ENCODE data around the gene ISYNA1.

ISYNA1 gene

DNA sequence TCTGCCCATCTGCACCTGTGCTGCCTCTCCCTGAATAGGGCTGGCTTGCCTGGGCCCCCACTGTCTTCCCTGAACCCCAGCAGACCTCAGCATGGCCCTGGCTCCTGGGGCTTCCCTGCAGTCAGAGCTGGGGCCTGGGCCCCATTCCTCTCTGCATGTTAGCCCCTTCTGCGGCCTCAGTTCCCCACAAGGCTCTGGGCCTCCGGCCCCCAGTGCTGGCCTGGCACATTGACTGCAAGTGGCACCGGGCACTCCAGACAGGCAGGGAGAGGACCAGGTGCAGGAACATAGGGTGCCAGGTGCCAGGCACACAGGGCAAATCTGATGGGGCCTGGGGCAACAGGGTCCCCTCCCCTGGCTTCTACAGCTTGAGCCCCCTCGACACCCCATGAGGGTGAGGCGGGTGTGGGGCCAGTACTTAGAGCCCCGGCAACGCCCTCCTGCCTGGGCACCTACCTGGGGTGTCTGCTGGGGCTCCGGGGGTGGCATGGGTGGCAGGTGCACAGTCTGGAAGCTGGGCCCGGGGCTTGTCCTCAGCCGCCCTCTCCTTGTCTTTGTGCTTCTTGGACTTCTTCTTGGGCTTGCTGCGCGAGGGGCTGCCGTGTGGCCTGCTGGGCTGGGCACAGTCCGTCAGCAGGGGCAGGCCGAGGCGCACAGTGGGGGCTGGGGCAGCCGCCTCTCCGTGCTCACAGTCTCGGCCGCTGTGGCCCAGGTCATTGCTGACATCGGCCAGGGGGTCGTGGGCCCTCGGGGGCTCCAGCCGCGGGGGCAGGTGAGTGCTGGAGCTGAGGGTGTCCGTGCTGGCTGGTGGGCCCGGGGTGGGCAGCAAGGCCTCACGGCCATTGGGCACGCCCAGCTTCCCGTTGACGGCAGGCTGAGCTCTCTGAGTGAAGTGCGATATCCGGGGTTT lies 12.3 kb upstream of the ISYNA1 start:
- H4K20me1 ChIP-seq (ENCODE audit: insufficient read depth, low read length) = no peaks in the 10 kb centered on the region
- H3K27me3 ChIP-seq (ENCODE audit: insufficient read depth, low read length) = no peaks in the 10 kb centered on the region
- no peak overlapping the region for H3K4me2 ChIP-seq (ENCODE audit: low read length)
- H3K4me3 ChIP-seq (ENCODE audit: low read depth, low read length, poor library complexity, severe bottlenecking) = no peak overlapping the region
- no peaks in the 10 kb centered on the region for H3K4me1 ChIP-seq (ENCODE audit: insufficient read depth, low read length, severe bottlenecking)
- H3K36me3 ChIP-seq (ENCODE audit: insufficient read depth, low read length) = peaks cover 23% of the 10 kb centered on the region
- H3K27ac ChIP-seq (ENCODE audit: low read depth, low read length, poor library complexity, severe bottlenecking) = no peak overlapping the region
- H3K9me3 ChIP-seq (ENCODE audit: low read length) = no peaks in the 10 kb centered on the region
- no peak overlapping the region for H2AFZ ChIP-seq (ENCODE audit: low read length)
- no peaks in the 10 kb centered on the region for H3K9me2 ChIP-seq (ENCODE audit: low read depth, low read length)
- H3F3A ChIP-seq (ENCODE audit: insufficient read depth, low read length) = no peaks in the 10 kb centered on the region
- TF ChIP-seq, protein P1, sequence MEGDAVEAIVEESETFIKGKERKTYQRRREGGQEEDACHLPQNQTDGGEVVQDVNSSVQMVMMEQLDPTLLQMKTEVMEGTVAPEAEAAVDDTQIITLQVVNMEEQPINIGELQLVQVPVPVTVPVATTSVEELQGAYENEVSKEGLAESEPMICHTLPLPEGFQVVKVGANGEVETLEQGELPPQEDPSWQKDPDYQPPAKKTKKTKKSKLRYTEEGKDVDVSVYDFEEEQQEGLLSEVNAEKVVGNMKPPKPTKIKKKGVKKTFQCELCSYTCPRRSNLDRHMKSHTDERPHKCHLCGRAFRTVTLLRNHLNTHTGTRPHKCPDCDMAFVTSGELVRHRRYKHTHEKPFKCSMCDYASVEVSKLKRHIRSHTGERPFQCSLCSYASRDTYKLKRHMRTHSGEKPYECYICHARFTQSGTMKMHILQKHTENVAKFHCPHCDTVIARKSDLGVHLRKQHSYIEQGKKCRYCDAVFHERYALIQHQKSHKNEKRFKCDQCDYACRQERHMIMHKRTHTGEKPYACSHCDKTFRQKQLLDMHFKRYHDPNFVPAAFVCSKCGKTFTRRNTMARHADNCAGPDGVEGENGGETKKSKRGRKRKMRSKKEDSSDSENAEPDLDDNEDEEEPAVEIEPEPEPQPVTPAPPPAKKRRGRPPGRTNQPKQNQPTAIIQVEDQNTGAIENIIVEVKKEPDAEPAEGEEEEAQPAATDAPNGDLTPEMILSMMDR (IDR thresholded peaks at IDR 0.05; ENCODE audit: low read length) = no peak
- no peak for TF ChIP-seq EZH2 (IDR thresholded peaks at IDR 0.05; ENCODE audit: borderline replicate concordance, low read length)
- no peaks in the 10 kb centered on the region for H3K79me2 ChIP-seq (ENCODE audit: insufficient read depth, low read length)
- H3K9ac ChIP-seq (ENCODE audit: low read length) = no peak overlapping the region

DNA sequence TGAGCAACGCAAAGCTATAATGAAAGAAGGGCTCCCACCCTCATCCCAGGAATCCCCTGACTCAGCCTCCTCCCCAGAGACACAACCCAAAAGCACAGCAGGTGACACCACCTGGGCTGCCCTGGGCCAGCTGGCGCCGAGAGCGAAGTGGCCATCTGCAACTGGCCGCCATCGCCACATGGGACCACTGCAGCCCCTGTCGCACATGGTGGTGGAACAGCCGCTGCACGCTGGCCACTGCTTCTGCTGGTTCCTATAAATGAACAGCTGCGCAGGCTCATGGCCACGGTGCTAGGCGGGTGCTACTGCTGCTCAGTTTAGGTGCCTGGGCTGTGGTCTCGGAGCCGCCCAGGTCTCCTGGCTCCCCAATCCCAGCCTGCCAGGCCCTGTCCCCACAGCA lies 11.6 kb upstream of the ISYNA1 start:
- H3K27me3 ChIP-seq (ENCODE audit: insufficient read depth, low read length) = no peaks in the 10 kb centered on the region
- TF ChIP-seq, protein P1 (IDR thresholded peaks at IDR 0.05; ENCODE audit: low read length) = no peak
- TF ChIP-seq EZH2 (IDR thresholded peaks at IDR 0.05; ENCODE audit: borderline replicate concordance, low read length) = no peak
- H3K36me3 ChIP-seq (ENCODE audit: insufficient read depth, low read length) = peaks cover 29% of the 10 kb centered on the region
- H3K4me3 ChIP-seq (ENCODE audit: low read depth, low read length, poor library complexity, severe bottlenecking) = no peak overlapping the region
- no peaks in the 10 kb centered on the region for H3F3A ChIP-seq (ENCODE audit: insufficient read depth, low read length)
- H4K20me1 ChIP-seq (ENCODE audit: insufficient read depth, low read length) = no peaks in the 10 kb centered on the region
- no peak overlapping the region for H3K9ac ChIP-seq (ENCODE audit: low read length)
- no peaks in the 10 kb centered on the region for H3K79me2 ChIP-seq (ENCODE audit: insufficient read depth, low read length)
- H3K4me2 ChIP-seq (ENCODE audit: low read length) = no peak overlapping the region
- H2AFZ ChIP-seq (ENCODE audit: low read length) = no peak overlapping the region
- H3K9me2 ChIP-seq (ENCODE audit: low read depth, low read length) = no peaks in the 10 kb centered on the region
- H3K27ac ChIP-seq (ENCODE audit: low read depth, low read length, poor library complexity, severe bottlenecking) = no peak overlapping the region
- no peaks in the 10 kb centered on the region for H3K4me1 ChIP-seq (ENCODE audit: insufficient read depth, low read length, severe bottlenecking)
- H3K9me3 ChIP-seq (ENCODE audit: low read length) = no peaks in the 10 kb centered on the region

DNA sequence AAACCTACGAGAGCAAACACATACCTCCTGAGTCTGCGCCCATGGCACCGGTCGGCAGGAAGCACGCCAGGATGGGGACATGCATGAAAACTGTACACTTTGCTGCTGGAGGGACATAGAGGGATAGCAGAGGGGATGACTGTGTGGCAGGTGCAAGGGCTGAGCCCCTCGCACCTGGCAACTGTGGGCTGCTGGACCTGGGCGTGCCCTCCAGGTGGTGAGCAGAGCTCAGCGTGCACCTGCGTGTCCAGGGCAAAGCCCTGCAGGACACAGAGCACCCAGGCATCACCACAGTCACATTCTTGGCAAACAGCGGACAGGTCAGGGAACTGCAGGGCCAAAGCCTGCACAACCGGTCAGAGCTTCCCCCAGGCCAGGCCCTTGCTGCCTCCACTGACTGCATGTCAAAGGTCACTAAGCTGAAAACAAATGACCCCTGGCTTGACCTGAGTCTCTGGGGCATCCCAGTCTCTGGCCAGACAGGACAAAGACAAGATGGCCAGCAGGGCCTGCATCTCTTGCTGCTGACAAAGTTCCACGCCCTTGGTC lies 9.0 kb upstream of the ISYNA1 start:
- H4K20me1 ChIP-seq (ENCODE audit: insufficient read depth, low read length) = no peaks in the 10 kb centered on the region
- TF ChIP-seq, protein P1 (IDR thresholded peaks at IDR 0.05; ENCODE audit: low read length) = no peak
- no peak for TF ChIP-seq EZH2 (IDR thresholded peaks at IDR 0.05; ENCODE audit: borderline replicate concordance, low read length)
- 0 out of 2 replicates have a peak, but pooled peaks cover 4% of the 10 kb centered on the region for H3F3A ChIP-seq (ENCODE audit: insufficient read depth, low read length)
- H3K4me2 ChIP-seq (ENCODE audit: low read length) = no peak overlapping the region
- H3K4me1 ChIP-seq (ENCODE audit: insufficient read depth, low read length, severe bottlenecking) = no peaks in the 10 kb centered on the region
- H3K79me2 ChIP-seq (ENCODE audit: insufficient read depth, low read length) = no peaks in the 10 kb centered on the region
- H3K9ac ChIP-seq (ENCODE audit: low read length) = no peak overlapping the region
- H3K27ac ChIP-seq (ENCODE audit: low read depth, low read length, poor library complexity, severe bottlenecking) = no peak overlapping the region
- no peaks in the 10 kb centered on the region for H3K9me3 ChIP-seq (ENCODE audit: low read length)
- no peak overlapping the region for H2AFZ ChIP-seq (ENCODE audit: low read length)
- H3K4me3 ChIP-seq (ENCODE audit: low read depth, low read length, poor library complexity, severe bottlenecking) = no peak overlapping the region
- H3K36me3 ChIP-seq (ENCODE audit: insufficient read depth, low read length) = peaks cover 41% of the 10 kb centered on the region
- no peaks in the 10 kb centered on the region for H3K27me3 ChIP-seq (ENCODE audit: insufficient read depth, low read length)
- H3K9me2 ChIP-seq (ENCODE audit: low read depth, low read length) = no peaks in the 10 kb centered on the region
